HepG2 (cell line): Measurements from ENCODE around the gene GDPD5. TPM values are rescaled to one million over a fixed set of nuclear protein-coding genes. Genes with fewer than 3 reads are reported as not detected.

Experiments used
- AGO1 ChIP-seq: fragments of 200-400 bp; formaldehyde crosslinking; IDR thresholded peaks from 2 replicates; pipeline ENCODE4 v1.6.1; 2017; ENCODE audit warnings: mild to moderate bottlenecking, low read depth, low read length, moderate library complexity; ENCODE audit not compliant: poor library complexity, severe bottlenecking
- ATF1 ChIP-seq: IDR thresholded peaks from 2 replicates; pipeline ENCODE4 v1.6.1; 2016; ENCODE audit warnings: mild to moderate bottlenecking, control low read depth
- CREM ChIP-seq, 2 experiments: sonication (generic) in 1 of 2; formaldehyde crosslinking in 1 of 2; IDR thresholded peaks; 2 replicates each; pipeline versions ENCODE4 v1.4.0 to v1.6.1; 2016 to 2020; ENCODE audit warnings: antibody characterized with exemption in 1 of 2, mild to moderate bottlenecking in 1 of 2, missing genetic modification reagents in 1 of 2
- GTF3A ChIP-seq: sonication (generic); formaldehyde crosslinking; conservative IDR thresholded peaks from 2 replicates; pipeline ENCODE4 v1.4.0; 2020; ENCODE audit warnings: mild to moderate bottlenecking, missing genetic modification reagents
- PRDM10 ChIP-seq: sonication (generic); formaldehyde crosslinking; IDR thresholded peaks from 2 replicates; pipeline ENCODE4 v1.4.0; 2020; ENCODE audit warnings: low read depth, missing genetic modification reagents
- SOX6 ChIP-seq, 2 experiments: fragments of 450-650 bp in 1 of 2; sonication (generic) in 1 of 2; formaldehyde crosslinking in 1 of 2; IDR thresholded peaks; 2 replicates each; pipeline versions ENCODE4 v1.4.0 to v1.6.1; 2017 to 2020; ENCODE audit warnings: antibody characterized with exemption in 1 of 2, mild to moderate bottlenecking in 1 of 2, missing genetic modification reagents in 1 of 2
- TCF7L2 ChIP-seq: IDR thresholded peaks from 2 replicates; pipeline ENCODE4 v1.6.1; 2011; ENCODE audit warnings: mild to moderate bottlenecking, low read depth, low read length, moderate library complexity
- THAP9 ChIP-seq: sonication (generic); formaldehyde crosslinking; IDR thresholded peaks from 2 replicates; pipeline ENCODE4; 2020; ENCODE audit warnings: missing genetic modification reagents, mild to moderate bottlenecking, borderline replicate concordance
- ZFY ChIP-seq: sonication (generic); formaldehyde crosslinking; IDR thresholded peaks from 2 replicates; pipeline ENCODE4 v1.4.0; 2020; ENCODE audit warnings: missing genetic modification reagents
- ZNF709 ChIP-seq: sonication (generic); formaldehyde crosslinking; IDR thresholded peaks from 2 replicates; pipeline ENCODE4 v1.5.0; 2020; ENCODE audit warnings: mild to moderate bottlenecking, missing genetic modification reagents
- ZNF784 ChIP-seq: sonication (generic); formaldehyde crosslinking; IDR thresholded peaks from 2 replicates; pipeline ENCODE4 v1.5.1; 2020; ENCODE audit warnings: missing genetic modification reagents, mild to moderate bottlenecking, borderline replicate concordance
- ZNF788 ChIP-seq: sonication (generic); formaldehyde crosslinking; IDR thresholded peaks from 2 replicates; pipeline ENCODE4 v1.5.0; 2020; ENCODE audit warnings: mild to moderate bottlenecking, missing genetic modification reagents, borderline replicate concordance
- polyA plus RNA-seq, 8 experiments: library from polyadenylated mRNA; depleted of rRNA in 3 of 8; stranded (reverse) in 7 of 8; unstranded in 1 of 8; fragments of >200 nt; fragmentation: Illumina TruSeq in 4 of 8; extraction: Trizol in 4 of 8; gene quantifications; 2 replicates each; pipeline versions ENCODE4 v1.2.1 to v1.2.3, GENCODE V29; 2011 to 2016; ENCODE audit warnings: low read depth in 4 of 8, missing spikeins in 1 of 8, mixed read lengths in 1 of 8; ENCODE audit not compliant: insufficient read depth in 1 of 8
- total RNA-seq, 5 experiments: library from RNA; depleted of rRNA; stranded (reverse); fragments of >200 nt; fragmentation: Illumina TruSeq; extraction: Trizol; gene quantifications; 2 replicates each; pipeline ENCODE4 v1.2.3, GENCODE V29; 2016; ENCODE audit warnings: low read depth in 1 of 5
- TF ChIP-seq, protein P1 (sequence below): sonication (generic); formaldehyde crosslinking; IDR thresholded peaks from 2 replicates; pipeline ENCODE4 v1.4.0; 2020; ENCODE audit warnings: missing genetic modification reagents
- TF ChIP-seq, protein P2 (sequence below): sonication (generic); formaldehyde crosslinking; IDR thresholded peaks from 2 replicates; pipeline ENCODE4 v1.4.0; 2020; ENCODE audit warnings: missing genetic modification reagents

The GDPD5 gene
- total and polyA plus RNA-seq, 2 of the 13 experiments (the other 11 are each of a cell fraction or from before 2014, with no cell fraction given): 55.0 to 67.5 TPM

- TF ChIP-seq ATF1 (CRISPR knock-in tag) (0 out of 2 replicates have a peak, but pooled peaks have one; percentile 50), THAP9 (CRISPR knock-in tag) (no peak), TCF7L2 (no peak), PRDM10 (CRISPR knock-in tag) (peak; percentile 33; the same call in 1 of the 2 replicates), GTF3A (CRISPR knock-in tag) (no peak), CREM (IDR thresholded peaks at IDR 0.05) (peak; percentile 40; the same call in 1 of the 2 replicates), CREM (CRISPR knock-in tag; IDR thresholded peaks at IDR 0.05) (no peak), AGO1 (peak; percentile 56), ZNF788 (CRISPR knock-in tag) (no peak), ZNF784 (CRISPR knock-in tag) (no peak), ZNF709 (CRISPR knock-in tag) (0 out of 2 replicates have a peak, but pooled peaks have one; percentile 34), ZFY (CRISPR knock-in tag) (peak; percentile 66; the same call in 1 of the 2 replicates), SOX6 (IDR thresholded peaks at IDR 0.05) (no peak), SOX6 (CRISPR knock-in tag; IDR thresholded peaks at IDR 0.05) (no peak)
- TF ChIP-seq, protein P1, sequence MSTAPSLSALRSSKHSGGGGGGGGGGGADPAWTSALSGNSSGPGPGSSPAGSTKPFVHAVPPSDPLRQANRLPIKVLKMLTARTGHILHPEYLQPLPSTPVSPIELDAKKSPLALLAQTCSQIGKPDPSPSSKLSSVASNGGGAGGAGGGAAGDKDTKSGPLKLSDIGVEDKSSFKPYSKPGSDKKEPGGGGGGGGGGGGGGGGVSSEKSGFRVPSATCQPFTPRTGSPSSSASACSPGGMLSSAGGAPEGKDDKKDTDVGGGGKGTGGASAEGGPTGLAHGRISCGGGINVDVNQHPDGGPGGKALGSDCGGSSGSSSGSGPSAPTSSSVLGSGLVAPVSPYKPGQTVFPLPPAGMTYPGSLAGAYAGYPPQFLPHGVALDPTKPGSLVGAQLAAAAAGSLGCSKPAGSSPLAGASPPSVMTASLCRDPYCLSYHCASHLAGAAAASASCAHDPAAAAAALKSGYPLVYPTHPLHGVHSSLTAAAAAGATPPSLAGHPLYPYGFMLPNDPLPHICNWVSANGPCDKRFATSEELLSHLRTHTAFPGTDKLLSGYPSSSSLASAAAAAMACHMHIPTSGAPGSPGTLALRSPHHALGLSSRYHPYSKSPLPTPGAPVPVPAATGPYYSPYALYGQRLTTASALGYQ: no peak
- TF ChIP-seq, protein P2, sequence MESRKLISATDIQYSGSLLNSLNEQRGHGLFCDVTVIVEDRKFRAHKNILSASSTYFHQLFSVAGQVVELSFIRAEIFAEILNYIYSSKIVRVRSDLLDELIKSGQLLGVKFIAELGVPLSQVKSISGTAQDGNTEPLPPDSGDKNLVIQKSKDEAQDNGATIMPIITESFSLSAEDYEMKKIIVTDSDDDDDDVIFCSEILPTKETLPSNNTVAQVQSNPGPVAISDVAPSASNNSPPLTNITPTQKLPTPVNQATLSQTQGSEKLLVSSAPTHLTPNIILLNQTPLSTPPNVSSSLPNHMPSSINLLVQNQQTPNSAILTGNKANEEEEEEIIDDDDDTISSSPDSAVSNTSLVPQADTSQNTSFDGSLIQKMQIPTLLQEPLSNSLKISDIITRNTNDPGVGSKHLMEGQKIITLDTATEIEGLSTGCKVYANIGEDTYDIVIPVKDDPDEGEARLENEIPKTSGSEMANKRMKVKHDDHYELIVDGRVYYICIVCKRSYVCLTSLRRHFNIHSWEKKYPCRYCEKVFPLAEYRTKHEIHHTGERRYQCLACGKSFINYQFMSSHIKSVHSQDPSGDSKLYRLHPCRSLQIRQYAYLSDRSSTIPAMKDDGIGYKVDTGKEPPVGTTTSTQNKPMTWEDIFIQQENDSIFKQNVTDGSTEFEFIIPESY (CRISPR knock-in tag): peak; percentile 95
Measured at GRCh38 chr11:75563978-75564552, 38.3 kb upstream of the GDPD5 start (continued).
